WTC11 (cell line): Measurements from ENCODE around the gene CCDC134. TPM values are rescaled to one million over a fixed set of nuclear protein-coding genes. Genes with fewer than 3 reads are reported as not detected.

Experiments
- ATAC-seq: fragments of 200-7000 bp; cut with Tn5 transposase; 2 replicates; pipeline ENCODE4 v1.10.0; 2021; ENCODE audit warnings: mild to moderate bottlenecking, moderate library complexity
- CTCF ChIA-PET: fragments of 300-600 bp; sonication (Branson Sonifier 250); formaldehyde crosslinking; loops from one replicate; lab custom pipeline; 2021; ENCODE audit warnings: antibody characterized with exemption; lab: Charles Lee
- POLR2A ChIA-PET: fragments of 350-600 bp; sonication (Branson Sonifier 250); formaldehyde crosslinking; loops from one replicate; lab custom pipeline; 2021; ENCODE audit warnings: antibody characterized with exemption; lab: Charles Lee
- DNase-seq: peaks from one replicate; pipeline ENCODE4 v3.0.0; 2021; ENCODE audit warnings: low spot score
- H3K27ac Mint-ChIP-seq: 2 replicates; pipeline ENCODE4 v1.8.0; 2021; ENCODE audit warnings: mixed read lengths
- H3K27me3 Mint-ChIP-seq: 2 replicates; pipeline ENCODE4 v1.8.0; 2021; ENCODE audit warnings: low read depth, mild to moderate bottlenecking, moderate library complexity, mixed read lengths
- H3K36me3 Mint-ChIP-seq: 2 replicates; pipeline ENCODE4 v1.8.0; 2021; ENCODE audit warnings: mixed read lengths
- H3K4me1 Mint-ChIP-seq: 2 replicates; pipeline ENCODE4 v1.8.0; 2022; ENCODE audit warnings: mixed read lengths
- H3K4me3 Mint-ChIP-seq: 2 replicates; pipeline ENCODE4 v1.8.0; 2021; ENCODE audit warnings: mild to moderate bottlenecking, moderate library complexity, mixed read lengths
- H3K9me3 Mint-ChIP-seq: 2 replicates; pipeline ENCODE4 v1.8.0; 2021; ENCODE audit warnings: mixed read lengths
- AFF4 ChIP-seq: sonication (generic); formaldehyde crosslinking; IDR thresholded peaks from 2 replicates; pipeline ENCODE4 v1.8.1; 2023; ENCODE audit warnings: mild to moderate bottlenecking, missing genetic modification reagents, borderline replicate concordance
- ATF1 ChIP-seq: sonication (generic); formaldehyde crosslinking; IDR thresholded peaks from 2 replicates; pipeline ENCODE4 v1.8.1; 2023; ENCODE audit warnings: mild to moderate bottlenecking, moderate library complexity, missing genetic modification reagents
- ATF2 ChIP-seq: sonication (generic); formaldehyde crosslinking; IDR thresholded peaks from 2 replicates; pipeline ENCODE4 v1.8.1; 2022; ENCODE audit warnings: low read depth, missing genetic modification reagents, borderline replicate concordance
- CDX4 ChIP-seq: fragments of 250-450 bp; sonication (Bioruptor Pico); IDR thresholded peaks from 2 replicates; pipeline ENCODE4 v1.9.0; 2021; ENCODE audit warnings: moderate library complexity, mild to moderate bottlenecking, inconsistent platforms, borderline replicate concordance
- EMX1 ChIP-seq: fragments of 250-450 bp; sonication (Bioruptor Pico); IDR thresholded peaks from 2 replicates; pipeline ENCODE4 v1.8.0; 2021; ENCODE audit warnings: mild to moderate bottlenecking
- ERG ChIP-seq: fragments of 250-450 bp; sonication (Bioruptor Pico); IDR thresholded peaks from 2 replicates; pipeline ENCODE4 v1.8.0; 2021; ENCODE audit warnings: mild to moderate bottlenecking
- IRF1 ChIP-seq: sonication (generic); formaldehyde crosslinking; IDR thresholded peaks from 2 replicates; pipeline ENCODE4 v1.8.0; 2023; ENCODE audit warnings: missing genetic modification reagents
- NR2C2 ChIP-seq: sonication (generic); formaldehyde crosslinking; IDR thresholded peaks from 2 replicates; pipeline ENCODE4 v1.8.0; 2022; ENCODE audit warnings: mild to moderate bottlenecking, missing genetic modification reagents
- TCF7 ChIP-seq: sonication (generic); formaldehyde crosslinking; IDR thresholded peaks from 2 replicates; pipeline ENCODE4 v1.8.0; 2022; ENCODE audit warnings: mild to moderate bottlenecking, low read depth, missing genetic modification reagents, moderate library complexity
- TEAD4 ChIP-seq: sonication (generic); formaldehyde crosslinking; IDR thresholded peaks from 2 replicates; pipeline ENCODE4 v1.8.0; 2022; ENCODE audit warnings: mild to moderate bottlenecking, missing genetic modification reagents
- ZNF219 ChIP-seq: sonication (generic); formaldehyde crosslinking; IDR thresholded peaks from 2 replicates; pipeline ENCODE4 v1.8.0; 2023; ENCODE audit warnings: missing genetic modification reagents, mild to moderate bottlenecking, borderline replicate concordance
- ZNF317 ChIP-seq: sonication (generic); formaldehyde crosslinking; IDR thresholded peaks from 2 replicates; pipeline ENCODE4 v1.8.1; 2023; ENCODE audit warnings: low read depth, mild to moderate bottlenecking, moderate library complexity, missing genetic modification reagents, borderline replicate concordance
- ZNF512 ChIP-seq: sonication (generic); formaldehyde crosslinking; IDR thresholded peaks from 2 replicates; pipeline ENCODE4 v1.8.1; 2022; ENCODE audit warnings: missing genetic modification reagents, borderline replicate concordance
- ZNF671 ChIP-seq: fragments of 250-450 bp; sonication (Bioruptor Pico); IDR thresholded peaks from 2 replicates; pipeline ENCODE4 v1.8.0; 2021; ENCODE audit warnings: mild to moderate bottlenecking
- total RNA-seq: library from RNA; stranded (reverse); gene quantifications from 3 replicates; pipeline ENCODE4 v1.2.3, GENCODE V29; 2021
- TF ChIP-seq, protein P1 (sequence below): sonication (generic); formaldehyde crosslinking; IDR thresholded peaks from 2 replicates; pipeline ENCODE4 v1.8.1; 2022; ENCODE audit warnings: mild to moderate bottlenecking, missing genetic modification reagents, moderate library complexity, borderline replicate concordance
- TF ChIP-seq, protein P2 (sequence below): sonication (generic); formaldehyde crosslinking; IDR thresholded peaks from 2 replicates; pipeline ENCODE4 v1.8.1; 2022; ENCODE audit warnings: mild to moderate bottlenecking, moderate library complexity, missing genetic modification reagents

The CCDC134 gene
- total RNA-seq, 1 experiment from 2014 or later, result 19.0 TPM

DNA sequence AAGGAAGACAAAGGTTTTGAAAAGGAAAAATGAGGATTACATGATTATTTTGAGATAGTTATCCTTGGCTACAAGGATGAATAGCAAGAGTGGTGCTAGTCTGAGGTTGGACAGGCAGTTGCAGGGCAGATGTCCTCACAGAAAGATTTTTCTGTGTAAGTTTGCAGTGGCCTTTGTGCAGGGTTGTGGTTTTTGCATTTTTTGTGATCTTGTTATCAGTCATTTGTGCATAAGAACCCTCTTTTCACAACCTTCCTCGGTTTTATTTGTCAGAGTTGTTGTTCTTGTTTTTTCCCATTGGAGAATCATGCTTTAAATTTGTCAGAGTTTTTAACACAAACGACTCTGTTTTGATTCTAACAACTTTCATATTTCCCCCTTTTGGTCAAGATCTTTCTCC, 1.4 kb downstream of the CCDC134 start (continued):
- TF ChIP-seq, protein P1, sequence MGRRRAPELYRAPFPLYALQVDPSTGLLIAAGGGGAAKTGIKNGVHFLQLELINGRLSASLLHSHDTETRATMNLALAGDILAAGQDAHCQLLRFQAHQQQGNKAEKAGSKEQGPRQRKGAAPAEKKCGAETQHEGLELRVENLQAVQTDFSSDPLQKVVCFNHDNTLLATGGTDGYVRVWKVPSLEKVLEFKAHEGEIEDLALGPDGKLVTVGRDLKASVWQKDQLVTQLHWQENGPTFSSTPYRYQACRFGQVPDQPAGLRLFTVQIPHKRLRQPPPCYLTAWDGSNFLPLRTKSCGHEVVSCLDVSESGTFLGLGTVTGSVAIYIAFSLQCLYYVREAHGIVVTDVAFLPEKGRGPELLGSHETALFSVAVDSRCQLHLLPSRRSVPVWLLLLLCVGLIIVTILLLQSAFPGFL, result no peak

- peaks cover 11% of the 10 kb centered on the region for H3K36me3 Mint-ChIP-seq
- H3K4me1 Mint-ChIP-seq, result peaks cover 18% of the 10 kb centered on the region
- no peak overlapping the region for H3K4me3 Mint-ChIP-seq
- H3K27ac Mint-ChIP-seq, result no peak overlapping the region
- no peaks in the 10 kb centered on the region for H3K27me3 Mint-ChIP-seq
- TF ChIP-seq ATF2 (CRISPR knock-in tag) (no peak), ATF1 (CRISPR knock-in tag) (no peak), ZNF671 (no peak)
- TF ChIP-seq, protein P2, sequence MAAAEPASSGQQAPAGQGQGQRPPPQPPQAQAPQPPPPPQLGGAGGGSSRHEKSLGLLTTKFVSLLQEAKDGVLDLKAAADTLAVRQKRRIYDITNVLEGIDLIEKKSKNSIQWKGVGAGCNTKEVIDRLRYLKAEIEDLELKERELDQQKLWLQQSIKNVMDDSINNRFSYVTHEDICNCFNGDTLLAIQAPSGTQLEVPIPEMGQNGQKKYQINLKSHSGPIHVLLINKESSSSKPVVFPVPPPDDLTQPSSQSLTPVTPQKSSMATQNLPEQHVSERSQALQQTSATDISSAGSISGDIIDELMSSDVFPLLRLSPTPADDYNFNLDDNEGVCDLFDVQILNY (CRISPR knock-in tag), result no peak
- TF ChIP-seq, all 79 proteins: peak for 0
- ChIA-PET POLR2A (no interaction called here), CTCF (interaction anchor here (1.5 to 1.6 kb wide), 2 partner anchors 59 to 109 kb away, joined by 4 to 9 read pairs; no protein-coding TSS in a partner anchor)
- DNase-seq, result no peak
- no peak for ATAC-seq
- H3K9me3 Mint-ChIP-seq, result no peaks in the 10 kb centered on the region
Observed at GRCh38 chr22:41805639-41806038, 5.2 kb downstream of the CCDC134 start.

GRCh38 chr22:41808400-41808799, 7.9 kb downstream of the CCDC134 start:
- H3K36me3 Mint-ChIP-seq, result peaks cover 11% of the 10 kb centered on the region; the same call in 1 of the 2 replicates
- POLR2A ChIA-PET, result no interaction called here
- H3K4me3 Mint-ChIP-seq, result no peak overlapping the region
- no peaks in the 10 kb centered on the region for H3K27me3 Mint-ChIP-seq
- DNase-seq (no peak), ATAC-seq (no peak)
- H3K4me1 Mint-ChIP-seq, result peaks cover 6% of the 10 kb centered on the region
- CTCF ChIA-PET, result interaction anchor here (0.8 to 2.4 kb wide), 2 partner anchors 49 to 111 kb away, joined by 3 to 12 read pairs; no protein-coding TSS in a partner anchor
- no peak overlapping the region for H3K27ac Mint-ChIP-seq
- TF ChIP-seq ZNF219 (CRISPR knock-in tag), result no peak
- TF ChIP-seq IRF1, result no peak
- no peak for TF ChIP-seq CDX4
- TF ChIP-seq ZNF317 (CRISPR knock-in tag), result no peak
- TF ChIP-seq TEAD4 (CRISPR knock-in tag), result no peak
- no peak for TF ChIP-seq TCF7 (CRISPR knock-in tag)
- no peak for TF ChIP-seq ERG
- no peaks in the 10 kb centered on the region for H3K9me3 Mint-ChIP-seq

DNA sequence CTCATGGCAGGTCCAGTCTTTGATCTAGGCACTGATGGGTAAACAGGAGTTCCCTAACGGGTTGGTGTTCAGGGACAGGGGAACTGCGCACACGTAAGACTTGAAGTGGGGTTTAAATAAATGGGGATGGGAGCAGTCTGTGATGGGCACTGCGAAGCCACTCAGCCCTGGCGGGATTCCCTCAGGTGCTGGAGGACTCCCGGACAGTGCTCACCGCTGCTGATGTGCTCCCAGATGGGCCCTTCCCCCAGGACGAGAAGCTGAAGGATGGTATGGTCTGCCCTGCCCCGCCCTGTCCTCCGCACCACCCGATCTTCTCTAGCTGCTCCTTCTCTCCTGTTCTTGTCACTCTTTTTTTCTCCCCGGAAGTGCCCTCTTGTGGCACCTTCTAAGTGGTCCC, 9.5 kb downstream of the CCDC134 start:
- no peak for DNase-seq
- no peaks in the 10 kb centered on the region for H3K27me3 Mint-ChIP-seq
- peaks cover 10% of the 10 kb centered on the region; the same call in 1 of the 2 replicates for H3K36me3 Mint-ChIP-seq
- ChIA-PET POLR2A (no interaction called here), CTCF (interaction anchor here (0.6 to 4.0 kb wide), 4 partner anchors 63 to 492 kb away, joined by 3 to 19 read pairs (median 4); no protein-coding TSS in a partner anchor)
- no peak for ATAC-seq
- H3K4me1 Mint-ChIP-seq, result peaks cover 1% of the 10 kb centered on the region; the same call in 1 of the 2 replicates
- no peak overlapping the region for H3K4me3 Mint-ChIP-seq
- H3K9me3 Mint-ChIP-seq, result no peaks in the 10 kb centered on the region
- no peak overlapping the region; the same call in 1 of the 2 replicates for H3K27ac Mint-ChIP-seq
- TF ChIP-seq ZNF512, result no peak
- TF ChIP-seq AFF4 (CRISPR knock-in tag), result no peak
- no peak for TF ChIP-seq NR2C2 (CRISPR knock-in tag)
- TF ChIP-seq EMX1 (CRISPR knock-in tag), result no peak
